ENCODE results near the gene ZNF593OS. TPM values are rescaled to one million over a fixed set of nuclear protein-coding genes. Genes with fewer than 3 reads are reported as not detected.

ZNF593OS gene
- total and polyA plus RNA-seq, 2 donors (not counting 3 experiments of a cell fraction or from before 2014, with no cell fraction given), result not detected

DNA sequence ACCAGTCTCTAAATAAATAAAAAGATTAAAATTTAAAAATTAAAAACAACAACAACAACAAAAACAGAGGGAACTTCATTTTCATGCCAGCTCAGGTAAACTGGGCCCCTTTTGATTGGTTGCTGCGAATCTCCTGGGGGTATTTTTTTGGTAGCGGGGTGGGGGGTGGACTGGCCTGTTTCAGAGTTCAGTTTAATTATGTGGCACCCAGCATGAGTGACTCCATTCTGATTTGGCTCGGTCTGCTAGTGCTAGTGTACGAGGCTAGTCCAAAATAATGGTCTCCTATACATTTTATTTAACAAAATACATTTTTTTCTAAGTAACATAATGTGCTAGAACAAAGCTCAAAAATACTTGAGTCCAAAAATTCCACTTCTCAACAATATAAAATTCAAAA, 41.9 kb downstream of the ZNF593OS start:
- H3K4me3 ChIP-seq (replicated peaks in 1 of 3; ENCODE audit: insufficient read depth in 1 of 3, low read depth in 1 of 3, low read length in 3 of 3), result no peak overlapping the region
- CTCF ChIA-PET, result interaction anchor here (0.8 to 7.7 kb wide), 4 partner anchors 9 to 94 kb away, joined by 3 to 62 read pairs (median 16); no protein-coding TSS in a partner anchor
- intact Hi-C loops (cut with micrococcal nuclease), result no loop called here
- DNase-seq (ENCODE audit: low read depth, low spot score) (no peak), FAIRE-seq (no peak)
- H4K20me1 ChIP-seq (replicated peaks; ENCODE audit: control insufficient read depth, extremely low read depth, insufficient read depth, low read length), result no peaks in the 10 kb centered on the region
- H3K4me2 ChIP-seq (ENCODE audit: insufficient read depth, low read length), result no peak overlapping the region
- dilution Hi-C loops (cut with MboI; ENCODE audit: extremely low pct_ligation_motif_present, low sequenced_read_pairs), result no loop called here
- no peaks in the 10 kb centered on the region for H3K79me2 ChIP-seq (ENCODE audit: control insufficient read depth, insufficient read depth, low read length)
- H3K36me3 ChIP-seq (ENCODE audit: control insufficient read depth in 2 of 2, extremely low read depth in 1 of 2, insufficient read depth in 2 of 2, low read length in 2 of 2), result no peaks in the 10 kb centered on the region
- H3K9me1 ChIP-seq (replicated peaks; ENCODE audit: control insufficient read depth, extremely low read depth, insufficient read depth, low read length), result no peaks in the 10 kb centered on the region
- POLR2A ChIA-PET, result no interaction called here
- no peak for TF ChIP-seq CTCF (IDR thresholded peaks at IDR 0.05; ENCODE audit: extremely low read depth in 1 of 2, insufficient read depth in 1 of 2, low read depth in 1 of 2, low read length in 2 of 2)
- TF ChIP-seq EZH2 (IDR thresholded peaks at IDR 0.05; ENCODE audit: borderline replicate concordance, low read depth, low read length, severe bottlenecking), result no peak
- TF ChIP-seq GATA2 (IDR thresholded peaks at IDR 0.05; ENCODE audit: insufficient read depth, insufficient read length, low read depth, low read length), result no peak
- no peak for TF ChIP-seq MAX (IDR thresholded peaks at IDR 0.05; ENCODE audit: insufficient read depth, insufficient read length)
- no peak overlapping the region for H3K9ac ChIP-seq (replicated peaks; ENCODE audit: extremely low read depth, insufficient read depth, low read length)
- no TSS peak for BruUV-seq (replicated peaks)
- H2AFZ ChIP-seq (ENCODE audit: low read depth, low read length), result no peak overlapping the region
- H3K27me3 ChIP-seq (ENCODE audit: control insufficient read depth in 2 of 2, insufficient read depth in 2 of 2, low read length in 2 of 2), result no peaks in the 10 kb centered on the region
- H3K4me1 ChIP-seq (ENCODE audit: control insufficient read depth, extremely low read depth, insufficient read depth, low read length), result peaks cover 8% of the 10 kb centered on the region
- H3K27ac ChIP-seq (ENCODE audit: insufficient read depth, low read depth, low read length), result no peak overlapping the region
- H3K9me3 ChIP-seq (replicated peaks; ENCODE audit: control insufficient read depth, insufficient read depth, low read length), result no peaks in the 10 kb centered on the region

All from endothelial cell of umbilical vein (primary cell).